ENCODE measurements around the gene ZNF8. TPM values are rescaled to one million over a fixed set of nuclear protein-coding genes. Genes with fewer than 3 reads are reported as not detected.
A peak's percentile ranks its signal among the peaks of the same experiment; 100 is the strongest.

The ZNF8 gene
- total RNA-seq (2013; cell fraction: nucleolus; rRNA removed): 16.1 and 16.2 TPM in 2 replicates
- total RNA-seq (2014; rRNA removed) (5.4 TPM in 2 replicates), total RNA-seq (2014; rRNA removed; fragmentation: Illumina TruSeq; extraction: Trizol) (4.2 and 4.5 TPM in 2 replicates), total RNA-seq (2021) (4.7 and 5.1 TPM in 2 replicates), polyA plus RNA-seq (2011; rRNA removed) (2.8 and 3.7 TPM in 2 replicates), polyA plus RNA-seq (2014; fragmentation: Illumina TruSeq; extraction: Trizol) (2.0 and 2.6 TPM in 2 replicates), polyA plus RNA-seq (2014; fragmentation: Nextera tagmentation; extraction: Ambion mirVana) (under 1 TPM; 0.46 to 0.71 TPM), polyA plus RNA-seq (2014; rRNA removed) (3.1 TPM in 2 replicates), polyA plus RNA-seq (2016; fragmentation: Nextera tagmentation; extraction: Ambion mirVana) (1 to 10 TPM in 1 of 2 experiments, under 1 TPM in 1; 0.78 to 1.0 TPM), polyA minus RNA-seq (2011; rRNA and poly(A)+ RNA removed) (7.9 and 9.9 TPM in 2 replicates), Bru-seq, nascent RNA (percentile 65 among the genes with signal in this experiment), BruChase-seq, experiment 1, labeled RNA remaining after a 6-hour chase (percentile 81 among the genes with signal in this experiment), BruChase-seq, experiment 2, labeled RNA remaining after a 2-hour chase (percentile 89 among the genes with signal in this experiment)
- polyA plus RNA-seq (2011; ENCODE audit: low read depth): 1.2 TPM
- 3.5 and 4.6 TPM in 2 replicates for polyA plus RNA-seq (2011; cell fraction: cytosol; rRNA removed)
- polyA plus RNA-seq (2011; cell fraction: nucleus; rRNA removed): 5.4 and 5.8 TPM in 2 replicates
- polyA plus RNA-seq (2012): 1.2 and 1.8 TPM in 2 replicates
- 3.6 and 4.3 TPM in 2 replicates for polyA minus RNA-seq (2011; cell fraction: cytosol; rRNA and poly(A)+ RNA removed)
- 2.5 and 4.7 TPM in 2 replicates for polyA minus RNA-seq (2011; cell fraction: nucleus; rRNA and poly(A)+ RNA removed)
- long read RNA-seq, experiment 1, full-length matches to known transcripts: 3 of 3 reads
- long read RNA-seq, experiment 1, partial matches to known transcripts: 0 of 3 reads
- long read RNA-seq, experiment 1, other reads (novel, unspliced or antisense): 0 of 3 reads
- long read RNA-seq, experiment 2, full-length matches to known transcripts: 9 of 9 reads
- long read RNA-seq, experiment 2, partial matches to known transcripts: 0 of 9 reads
- long read RNA-seq, experiment 2, other reads (novel, unspliced or antisense): 0 of 9 reads

DNA sequence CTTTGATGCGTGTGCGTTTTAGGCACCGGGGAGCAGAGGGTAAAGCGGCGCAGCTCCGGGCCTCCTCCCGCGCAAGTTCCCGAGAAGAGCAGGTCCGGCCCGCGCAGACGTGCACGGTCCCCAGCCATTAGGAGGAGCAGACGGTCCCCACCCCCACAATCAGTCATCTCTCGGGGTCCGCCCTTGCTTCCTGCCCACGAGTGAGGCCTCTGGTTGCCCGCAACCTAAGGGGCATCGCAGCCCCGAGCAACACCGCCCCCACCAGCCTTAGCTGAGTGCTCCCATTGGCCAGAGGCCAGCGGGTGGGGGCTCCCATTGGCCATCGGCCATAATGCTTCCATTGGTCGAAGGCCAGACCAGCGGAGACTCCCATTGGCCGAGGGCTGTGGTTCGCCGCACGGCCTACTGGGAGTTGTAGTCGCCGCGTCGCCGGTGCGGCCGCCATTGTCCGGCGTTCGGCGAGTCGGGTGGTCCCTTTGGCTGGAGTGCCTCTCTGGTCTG is at the start of gene ZNF8:
TSS of gene ZNF8 (plus strand) at position 415 of the 501 bp plus-strand sequence. CDS start 127 bp downstream, outside the sequence.
- ChIA-PET POLR2A (interaction anchor here (0.6 to 1.1 kb wide), 6 partner anchors 9 to 241 kb away, joined by 3 to 5 read pairs (median 3); partner anchors contain the start of gene ZBTB45), RAD21 (ENCODE audit: unreplicated experiment) (interaction anchor here (0.9 kb wide), 1 partner anchor 161 kb away, joined by 3 read pairs; the partner anchor contains the start of gene ZNF132), CTCF (no interaction called here), SMC1A (ENCODE audit: uncharacterized antibody, unreplicated experiment) (interaction anchor here (0.6 to 1.0 kb wide), 2 partner anchors 22 to 71 kb away, joined by 3 to 4 read pairs; no protein-coding TSS in a partner anchor)
- H4K20me1 ChIP-seq (ENCODE audit: control insufficient read depth, insufficient read depth): no peaks in the 10 kb centered on the region
- H3K4me2 ChIP-seq (ENCODE audit: control insufficient read depth, insufficient read depth): peak within 1 kb of the TSS; percentile 93
- no peaks in the 10 kb centered on the region for H3K36me3 ChIP-seq (ENCODE audit: control insufficient read depth in 2 of 2, insufficient read depth in 2 of 2, low read length in 1 of 2)
- H3K79me2 ChIP-seq (ENCODE audit: control insufficient read depth, insufficient read depth, low read length): peaks cover 18% of the 10 kb centered on the region
- WGBS (ENCODE audit: insufficient coverage, insufficient replicate concordance, low lambda C conversion rate, missing lambda C conversion rate): under 1% methylated on average over 42 of the region's 42 CpGs
- intact Hi-C loops (cut with micrococcal nuclease; ENCODE audit: unreplicated experiment) (loop anchor here (2.0 kb wide), 1 partner anchor 532 kb away; the partner anchor contains the start of gene ZNF776), in situ Hi-C loops (cut with MboI) (loop anchor here (10.0 kb wide), 1 partner anchor 1864 kb away; no protein-coding TSS in a partner anchor)
- H2AFZ ChIP-seq (ENCODE audit: control insufficient read depth, low read depth, low read length): peak within 1 kb of the TSS; percentile 88
- H3K9me3 ChIP-seq (replicated peaks; ENCODE audit: control insufficient read depth, insufficient read depth, low read length): peaks cover 4% of the 10 kb centered on the region
- H3K4me1 ChIP-seq (ENCODE audit: control insufficient read depth, insufficient read depth, low read length): no peaks in the 10 kb centered on the region; the same call in 1 of the 2 replicates
- ATAC-seq: peak; percentile 99
- no TSS peak for BruUV-seq (replicated peaks)
- H3K4me3 ChIP-seq: peak within 1 kb of the TSS; percentile 83
- peak within 1 kb of the TSS; percentile 84 for H3K9ac ChIP-seq (ENCODE audit: control insufficient read depth, insufficient read depth, low read length)
- peak; percentile 93 for DNase-seq (ENCODE audit: low read depth, low spot score)
- FAIRE-seq: peak; percentile 91
- H3K27me3 ChIP-seq (replicated peaks in 1 of 2; ENCODE audit: control insufficient read depth in 2 of 2, insufficient read depth in 2 of 2, low read length in 1 of 2): no peaks in the 10 kb centered on the region
- H3K27ac ChIP-seq (ENCODE audit: control insufficient read depth, insufficient read depth): peak within 1 kb of the TSS; percentile 70
- TF ChIP-seq RAD21 (IDR thresholded peaks at IDR 0.05; ENCODE audit: insufficient read depth, low read depth, low read length) (no peak), TAF1 (IDR thresholded peaks at IDR 0.05; ENCODE audit: borderline replicate concordance, low read depth, low read length) (peak; percentile 61; the same call in 1 of the 2 replicates), STAT1 (conservative IDR thresholded peaks at IDR 0.05) (0 out of 2 replicates have a peak, but pooled peaks have one; percentile 22), SMAD1 (IDR thresholded peaks at IDR 0.05; ENCODE audit: low read depth, partially characterized antibody) (no peak), POU2F2 (IDR thresholded peaks at IDR 0.05; ENCODE audit: borderline replicate concordance, low read depth, low read length) (peak; percentile 48; the same call in 1 of the 3 replicates), RBBP5 (conservative IDR thresholded peaks at IDR 0.05) (no peak), RAD51 (IDR thresholded peaks at IDR 0.05) (no peak), CBX3 (IDR thresholded peaks at IDR 0.05; ENCODE audit: borderline replicate concordance, low read depth) (no peak), SMAD5 (IDR thresholded peaks at IDR 0.05; ENCODE audit: low read depth) (no peak), GATAD2B (conservative IDR thresholded peaks at IDR 0.05; ENCODE audit: low read depth) (no peak; the same call in 1 of the 2 replicates)
- TF ChIP-seq, protein P1, sequence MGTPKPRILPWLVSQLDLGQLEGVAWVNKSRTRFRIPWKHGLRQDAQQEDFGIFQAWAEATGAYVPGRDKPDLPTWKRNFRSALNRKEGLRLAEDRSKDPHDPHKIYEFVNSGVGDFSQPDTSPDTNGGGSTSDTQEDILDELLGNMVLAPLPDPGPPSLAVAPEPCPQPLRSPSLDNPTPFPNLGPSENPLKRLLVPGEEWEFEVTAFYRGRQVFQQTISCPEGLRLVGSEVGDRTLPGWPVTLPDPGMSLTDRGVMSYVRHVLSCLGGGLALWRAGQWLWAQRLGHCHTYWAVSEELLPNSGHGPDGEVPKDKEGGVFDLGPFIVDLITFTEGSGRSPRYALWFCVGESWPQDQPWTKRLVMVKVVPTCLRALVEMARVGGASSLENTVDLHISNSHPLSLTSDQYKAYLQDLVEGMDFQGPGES (IDR thresholded peaks at IDR 0.05): peak; percentile 93
- TF ChIP-seq, protein P2, sequence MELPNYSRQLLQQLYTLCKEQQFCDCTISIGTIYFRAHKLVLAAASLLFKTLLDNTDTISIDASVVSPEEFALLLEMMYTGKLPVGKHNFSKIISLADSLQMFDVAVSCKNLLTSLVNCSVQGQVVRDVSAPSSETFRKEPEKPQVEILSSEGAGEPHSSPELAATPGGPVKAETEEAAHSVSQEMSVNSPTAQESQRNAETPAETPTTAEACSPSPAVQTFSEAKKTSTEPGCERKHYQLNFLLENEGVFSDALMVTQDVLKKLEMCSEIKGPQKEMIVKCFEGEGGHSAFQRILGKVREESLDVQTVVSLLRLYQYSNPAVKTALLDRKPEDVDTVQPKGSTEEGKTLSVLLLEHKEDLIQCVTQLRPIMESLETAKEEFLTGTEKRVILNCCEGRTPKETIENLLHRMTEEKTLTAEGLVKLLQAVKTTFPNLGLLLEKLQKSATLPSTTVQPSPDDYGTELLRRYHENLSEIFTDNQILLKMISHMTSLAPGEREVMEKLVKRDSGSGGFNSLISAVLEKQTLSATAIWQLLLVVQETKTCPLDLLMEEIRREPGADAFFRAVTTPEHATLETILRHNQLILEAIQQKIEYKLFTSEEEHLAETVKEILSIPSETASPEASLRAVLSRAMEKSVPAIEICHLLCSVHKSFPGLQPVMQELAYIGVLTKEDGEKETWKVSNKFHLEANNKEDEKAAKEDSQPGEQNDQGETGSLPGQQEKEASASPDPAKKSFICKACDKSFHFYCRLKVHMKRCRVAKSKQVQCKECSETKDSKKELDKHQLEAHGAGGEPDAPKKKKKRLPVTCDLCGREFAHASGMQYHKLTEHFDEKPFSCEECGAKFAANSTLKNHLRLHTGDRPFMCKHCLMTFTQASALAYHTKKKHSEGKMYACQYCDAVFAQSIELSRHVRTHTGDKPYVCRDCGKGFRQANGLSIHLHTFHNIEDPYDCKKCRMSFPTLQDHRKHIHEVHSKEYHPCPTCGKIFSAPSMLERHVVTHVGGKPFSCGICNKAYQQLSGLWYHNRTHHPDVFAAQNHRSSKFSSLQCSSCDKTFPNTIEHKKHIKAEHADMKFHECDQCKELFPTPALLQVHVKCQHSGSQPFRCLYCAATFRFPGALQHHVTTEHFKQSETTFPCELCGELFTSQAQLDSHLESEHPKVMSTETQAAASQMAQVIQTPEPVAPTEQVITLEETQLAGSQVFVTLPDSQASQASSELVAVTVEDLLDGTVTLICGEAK (IDR thresholded peaks at IDR 0.05; ENCODE audit: borderline replicate concordance): peak; percentile 57; the same call in 1 of the 2 replicates

Measured in GM12878 (cell line).